ENCODE measurements around the gene SIDT2. TPM values are rescaled to one million over a fixed set of nuclear protein-coding genes. Genes with fewer than 3 reads are reported as not detected.

Gene SIDT2
- polyA plus RNA-seq, 1 experiment = 32.5 TPM

GRCh38 chr11:117171007-117171403 is 7.5 kb upstream of the SIDT2 start:
- Histone ChIP-seq H3K4me3 (ENCODE audit: low read depth, low read length) (no peak overlapping the region), H3K27ac (ENCODE audit: low read depth, low read length) (no peak overlapping the region), H3K9me3 (ENCODE audit: control insufficient read depth, insufficient read depth, low read length) (no peaks in the 10 kb centered on the region), H3K27me3 (ENCODE audit: control insufficient read depth, insufficient read depth, low read length) (no peaks in the 10 kb centered on the region)
- CTCF ChIA-PET = no interaction called here
- TF ChIP-seq, protein P1, sequence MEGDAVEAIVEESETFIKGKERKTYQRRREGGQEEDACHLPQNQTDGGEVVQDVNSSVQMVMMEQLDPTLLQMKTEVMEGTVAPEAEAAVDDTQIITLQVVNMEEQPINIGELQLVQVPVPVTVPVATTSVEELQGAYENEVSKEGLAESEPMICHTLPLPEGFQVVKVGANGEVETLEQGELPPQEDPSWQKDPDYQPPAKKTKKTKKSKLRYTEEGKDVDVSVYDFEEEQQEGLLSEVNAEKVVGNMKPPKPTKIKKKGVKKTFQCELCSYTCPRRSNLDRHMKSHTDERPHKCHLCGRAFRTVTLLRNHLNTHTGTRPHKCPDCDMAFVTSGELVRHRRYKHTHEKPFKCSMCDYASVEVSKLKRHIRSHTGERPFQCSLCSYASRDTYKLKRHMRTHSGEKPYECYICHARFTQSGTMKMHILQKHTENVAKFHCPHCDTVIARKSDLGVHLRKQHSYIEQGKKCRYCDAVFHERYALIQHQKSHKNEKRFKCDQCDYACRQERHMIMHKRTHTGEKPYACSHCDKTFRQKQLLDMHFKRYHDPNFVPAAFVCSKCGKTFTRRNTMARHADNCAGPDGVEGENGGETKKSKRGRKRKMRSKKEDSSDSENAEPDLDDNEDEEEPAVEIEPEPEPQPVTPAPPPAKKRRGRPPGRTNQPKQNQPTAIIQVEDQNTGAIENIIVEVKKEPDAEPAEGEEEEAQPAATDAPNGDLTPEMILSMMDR (IDR thresholded peaks at IDR 0.05; ENCODE audit: low read depth, low read length) = no peak
- DNase-seq (ENCODE audit: low read depth, low spot score) = no peak
- POLR2A ChIA-PET = interaction anchor here (0.7 to 1.9 kb wide), 2 partner anchors 8 to 291 kb away, joined by 5 to 20 read pairs; partner anchors contain the start of gene SIDT2

GRCh38 chr11:117171404-117172061 is 7.0 kb upstream of the SIDT2 start:
- CTCF ChIA-PET = interaction anchor here (1.8 to 2.1 kb wide), 3 partner anchors 10 to 439 kb away, joined by 4 to 6 read pairs (median 5); partner anchors contain the start of gene APOA5
- no peak overlapping the region for H3K4me3 ChIP-seq (ENCODE audit: low read depth, low read length)
- TF ChIP-seq, protein P1 (IDR thresholded peaks at IDR 0.05; ENCODE audit: low read depth, low read length) = no peak
- no peak for DNase-seq (ENCODE audit: low read depth, low spot score)
- no peaks in the 10 kb centered on the region for H3K9me3 ChIP-seq (ENCODE audit: control insufficient read depth, insufficient read depth, low read length)
- POLR2A ChIA-PET = interaction anchor here (0.6 kb wide), 1 partner anchor 75 kb away, joined by 6 read pairs; no protein-coding TSS in a partner anchor
- no peaks in the 10 kb centered on the region for H3K27me3 ChIP-seq (ENCODE audit: control insufficient read depth, insufficient read depth, low read length)
- peak overlapping the region; percentile 39 for H3K27ac ChIP-seq (ENCODE audit: low read depth, low read length)

DNA sequence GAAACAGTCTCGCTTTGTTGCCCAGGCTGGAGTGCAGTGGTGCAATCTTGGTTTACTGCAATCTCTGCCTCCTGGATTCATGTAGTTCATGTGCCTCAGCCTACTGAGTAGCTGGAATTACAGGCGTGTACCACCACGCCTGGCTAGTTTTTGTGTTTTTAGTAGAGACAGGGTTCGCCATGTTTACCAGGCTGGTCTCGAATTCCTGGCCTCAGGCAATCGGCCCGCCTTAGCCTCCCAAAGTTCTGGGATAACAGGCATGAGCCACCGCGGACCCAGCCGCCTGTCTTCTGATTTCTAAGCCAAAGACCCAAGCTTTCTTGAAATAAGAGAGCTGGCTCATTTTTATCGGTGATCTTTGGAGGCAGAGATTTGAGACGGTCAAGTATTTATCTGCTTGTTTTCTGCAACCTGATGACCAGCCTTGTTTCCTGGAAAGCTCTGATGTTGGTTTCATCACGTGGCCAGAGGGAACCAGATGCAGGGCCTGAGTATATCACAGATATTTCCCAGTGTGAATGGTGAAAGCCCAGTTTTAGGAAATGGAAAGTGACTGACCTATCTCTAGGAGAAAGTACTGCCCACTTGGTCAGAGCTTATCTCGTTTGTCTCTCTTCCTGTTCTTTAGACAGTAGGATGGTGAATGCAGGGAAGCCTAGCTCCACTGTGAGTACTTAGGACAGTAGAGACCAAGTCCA is 5.7 kb upstream of the SIDT2 start:
- no peak overlapping the region for H3K27ac ChIP-seq (ENCODE audit: low read depth, low read length)
- TF ChIP-seq, protein P1 (IDR thresholded peaks at IDR 0.05; ENCODE audit: low read depth, low read length) = no peak
- H3K27me3 ChIP-seq (ENCODE audit: control insufficient read depth, insufficient read depth, low read length) = no peaks in the 10 kb centered on the region
- ChIA-PET POLR2A (interaction anchor here (0.5 to 0.6 kb wide), 3 partner anchors 11 to 34 kb away, joined by 3 to 10 read pairs (median 3); no protein-coding TSS in a partner anchor), CTCF (interaction anchor here (0.5 to 2.1 kb wide), 7 partner anchors 8 to 440 kb away, joined by 3 to 6 read pairs (median 4); partner anchors contain the start of genes APOA5 and PCSK7)
- no peak overlapping the region for H3K4me3 ChIP-seq (ENCODE audit: low read depth, low read length)
- H3K9me3 ChIP-seq (ENCODE audit: control insufficient read depth, insufficient read depth, low read length) = no peaks in the 10 kb centered on the region
- DNase-seq (ENCODE audit: low read depth, low spot score) = no peak

GRCh38 chr11:117175104-117175503 is 3.4 kb upstream of the SIDT2 start:
- peak overlapping the region; percentile 31 for H3K27ac ChIP-seq (ENCODE audit: low read depth, low read length)
- POLR2A ChIA-PET = interaction anchor here (0.7 to 1.0 kb wide), 2 partner anchors 35 to 57 kb away, joined by 3 to 4 read pairs; partner anchors contain the start of gene RNF214
- TF ChIP-seq, protein P1 (IDR thresholded peaks at IDR 0.05; ENCODE audit: low read depth, low read length) = no peak
- no peaks in the 10 kb centered on the region; the same call in 1 of the 2 replicates for H3K9me3 ChIP-seq (ENCODE audit: control insufficient read depth, insufficient read depth, low read length)
- CTCF ChIA-PET = no interaction called here
- H3K27me3 ChIP-seq (ENCODE audit: control insufficient read depth, insufficient read depth, low read length) = no peaks in the 10 kb centered on the region
- no peak overlapping the region for H3K4me3 ChIP-seq (ENCODE audit: low read depth, low read length)
- DNase-seq (ENCODE audit: low read depth, low spot score) = no peak

All from AG04450 (cell line).